ENCODE data around the gene OR2A12. TPM values are rescaled to one million over a fixed set of nuclear protein-coding genes. Genes with fewer than 3 reads are reported as not detected.
"Not testable (repeated sequence)": the region's sequence is repeated elsewhere in the genome, so short reads cannot be mapped to it uniquely, and the experiment has no call there.

The OR2A12 gene
- total RNA-seq, 1 experiment from 2014 or later, result not detected

- BruUV-seq (replicated peaks), result no TSS peak
- intact Hi-C loops (cut with micrococcal nuclease; ENCODE audit: unreplicated experiment), result no loop called here
Observed at GRCh38 chr7:144050093-144050492, 36.0 kb upstream of the OR2A12 start.

DNA sequence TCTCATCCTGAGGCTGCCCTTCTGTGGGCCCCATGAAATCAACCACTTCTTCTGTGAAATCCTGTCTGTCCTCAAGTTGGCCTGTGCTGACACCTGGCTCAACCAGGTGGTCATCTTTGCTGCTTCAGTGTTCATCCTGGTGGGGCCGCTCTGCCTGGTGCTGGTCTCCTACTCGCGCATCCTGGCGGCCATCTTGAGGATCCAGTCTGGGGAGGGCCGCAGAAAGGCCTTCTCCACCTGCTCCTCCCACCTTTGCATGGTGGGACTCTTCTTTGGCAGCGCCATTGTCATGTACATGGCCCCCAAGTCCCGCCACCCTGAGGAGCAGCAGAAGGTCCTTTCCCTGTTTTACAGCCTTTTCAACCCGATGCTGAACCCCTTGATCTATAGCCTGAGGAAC is 35.2 kb upstream of the OR2A12 start:
- DNase-seq (ENCODE audit: low read depth, low spot score); H3K4me1 ChIP-seq (ENCODE audit: control insufficient read depth, insufficient read depth, low read length); H3K27me3 ChIP-seq (ENCODE audit: control insufficient read depth, insufficient read depth, low read length); intact Hi-C loops (cut with micrococcal nuclease; ENCODE audit: unreplicated experiment); H3K9me3 ChIP-seq (ENCODE audit: control insufficient read depth, insufficient read depth, low read depth, low read length); CTCF ChIA-PET; H3K27ac ChIP-seq (ENCODE audit: low read length); H3K4me3 ChIP-seq (ENCODE audit: low read depth in 2 of 2, low read length in 2 of 2); in situ Hi-C loops (cut with HindIII; ENCODE audit: low pct_unique_long_range_greater_than_20kb, low sequenced_read_pairs); ATAC-seq; POLR2A ChIA-PET; BruUV-seq (replicated peaks); H3K36me3 ChIP-seq (ENCODE audit: control insufficient read depth, insufficient read depth, low read length): not testable (repeated sequence)

More at GRCh38 chr7:144050093-144050492, 36.0 kb upstream of the OR2A12 start:
- DNase-seq (ENCODE audit: low read depth, low spot score) (no peak), ATAC-seq (no peak)
- Histone ChIP-seq H3K36me3 (ENCODE audit: control insufficient read depth, insufficient read depth, low read length) (no peaks in the 10 kb centered on the region), H3K4me1 (ENCODE audit: control insufficient read depth, insufficient read depth, low read length) (no peaks in the 10 kb centered on the region), H3K27me3 (ENCODE audit: control insufficient read depth, insufficient read depth, low read length) (no peaks in the 10 kb centered on the region; the same call in 1 of the 2 replicates), H3K4me3 (ENCODE audit: low read depth in 2 of 2, low read length in 2 of 2) (no peak overlapping the region), H3K9me3 (ENCODE audit: control insufficient read depth, insufficient read depth, low read depth, low read length) (no peaks in the 10 kb centered on the region), H3K27ac (ENCODE audit: low read length) (no peak overlapping the region)
- CTCF ChIA-PET, result no interaction called here
- POLR2A ChIA-PET, result no interaction called here
- no peak for TF ChIP-seq SIN3A (IDR thresholded peaks at IDR 0.05; ENCODE audit: borderline replicate concordance, insufficient read depth, low read depth, low read length)
- TF ChIP-seq POLR2AphosphoS5 (IDR thresholded peaks at IDR 0.05; ENCODE audit: low read depth, low read length), result no peak
- no peak for TF ChIP-seq REST (IDR thresholded peaks at IDR 0.05; ENCODE audit: insufficient read depth in 1 of 2, low read depth in 2 of 2, low read length in 1 of 2)
- TF ChIP-seq TCF7L2 (IDR thresholded peaks at IDR 0.05; ENCODE audit: low read depth, low read length), result no peak
- no peak for TF ChIP-seq CTCF (IDR thresholded peaks at IDR 0.05)
- in situ Hi-C loops (cut with HindIII; ENCODE audit: low pct_unique_long_range_greater_than_20kb, low sequenced_read_pairs), result no loop called here

GRCh38 chr7:144057954-144058353 is 28.1 kb upstream of the OR2A12 start:
- Histone ChIP-seq H3K36me3 (ENCODE audit: control insufficient read depth, insufficient read depth, low read length) (no peaks in the 10 kb centered on the region), H3K9me3 (ENCODE audit: control insufficient read depth, insufficient read depth, low read depth, low read length) (no peaks in the 10 kb centered on the region), H3K27ac (ENCODE audit: low read length) (no peak overlapping the region), H3K4me1 (ENCODE audit: control insufficient read depth, insufficient read depth, low read length) (no peaks in the 10 kb centered on the region), H3K4me3 (ENCODE audit: low read depth in 2 of 2, low read length in 2 of 2) (no peak overlapping the region), H3K27me3 (ENCODE audit: control insufficient read depth, insufficient read depth, low read length) (no peaks in the 10 kb centered on the region)
- in situ Hi-C loops (cut with HindIII; ENCODE audit: low pct_unique_long_range_greater_than_20kb, low sequenced_read_pairs) (no loop called here), intact Hi-C loops (cut with micrococcal nuclease; ENCODE audit: unreplicated experiment) (no loop called here)
- no peak for ATAC-seq
- ChIA-PET POLR2A (no interaction called here), CTCF (no interaction called here)
- no peak for TF ChIP-seq REST (IDR thresholded peaks at IDR 0.05; ENCODE audit: insufficient read depth in 1 of 2, low read depth in 2 of 2, low read length in 1 of 2)
- peak; percentile 25 for DNase-seq (ENCODE audit: low read depth, low spot score)
- BruUV-seq (replicated peaks), result no TSS peak
